ENCODE data around the gene GALNT12.

The GALNT12 gene

DNA sequence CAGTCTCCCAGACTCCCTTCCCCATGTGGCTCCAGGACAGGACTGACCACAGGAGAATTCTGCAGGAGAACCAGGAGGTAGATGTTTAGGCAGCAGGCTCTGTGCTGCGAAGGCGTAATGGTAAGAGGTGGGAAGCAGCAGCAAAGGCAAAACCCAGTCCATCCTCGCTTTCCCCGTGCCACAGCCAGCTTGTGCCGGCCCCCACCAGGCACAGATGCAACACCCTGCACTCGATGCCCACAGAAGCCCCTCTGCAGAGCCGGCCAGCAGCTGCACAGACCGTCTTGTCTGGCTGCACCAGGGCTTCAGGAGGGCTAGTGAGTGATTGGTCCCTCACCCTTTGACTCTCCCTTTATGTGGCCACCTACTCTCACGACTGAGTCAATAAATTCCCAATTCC, 39.1 kb upstream of the GALNT12 start:
- DNase-seq (ENCODE audit: extremely low read depth, low read depth) = no peak
- TF ChIP-seq, protein P1, sequence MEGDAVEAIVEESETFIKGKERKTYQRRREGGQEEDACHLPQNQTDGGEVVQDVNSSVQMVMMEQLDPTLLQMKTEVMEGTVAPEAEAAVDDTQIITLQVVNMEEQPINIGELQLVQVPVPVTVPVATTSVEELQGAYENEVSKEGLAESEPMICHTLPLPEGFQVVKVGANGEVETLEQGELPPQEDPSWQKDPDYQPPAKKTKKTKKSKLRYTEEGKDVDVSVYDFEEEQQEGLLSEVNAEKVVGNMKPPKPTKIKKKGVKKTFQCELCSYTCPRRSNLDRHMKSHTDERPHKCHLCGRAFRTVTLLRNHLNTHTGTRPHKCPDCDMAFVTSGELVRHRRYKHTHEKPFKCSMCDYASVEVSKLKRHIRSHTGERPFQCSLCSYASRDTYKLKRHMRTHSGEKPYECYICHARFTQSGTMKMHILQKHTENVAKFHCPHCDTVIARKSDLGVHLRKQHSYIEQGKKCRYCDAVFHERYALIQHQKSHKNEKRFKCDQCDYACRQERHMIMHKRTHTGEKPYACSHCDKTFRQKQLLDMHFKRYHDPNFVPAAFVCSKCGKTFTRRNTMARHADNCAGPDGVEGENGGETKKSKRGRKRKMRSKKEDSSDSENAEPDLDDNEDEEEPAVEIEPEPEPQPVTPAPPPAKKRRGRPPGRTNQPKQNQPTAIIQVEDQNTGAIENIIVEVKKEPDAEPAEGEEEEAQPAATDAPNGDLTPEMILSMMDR (IDR thresholded peaks at IDR 0.05; ENCODE audit: low read depth, low read length) = no peak

DNA sequence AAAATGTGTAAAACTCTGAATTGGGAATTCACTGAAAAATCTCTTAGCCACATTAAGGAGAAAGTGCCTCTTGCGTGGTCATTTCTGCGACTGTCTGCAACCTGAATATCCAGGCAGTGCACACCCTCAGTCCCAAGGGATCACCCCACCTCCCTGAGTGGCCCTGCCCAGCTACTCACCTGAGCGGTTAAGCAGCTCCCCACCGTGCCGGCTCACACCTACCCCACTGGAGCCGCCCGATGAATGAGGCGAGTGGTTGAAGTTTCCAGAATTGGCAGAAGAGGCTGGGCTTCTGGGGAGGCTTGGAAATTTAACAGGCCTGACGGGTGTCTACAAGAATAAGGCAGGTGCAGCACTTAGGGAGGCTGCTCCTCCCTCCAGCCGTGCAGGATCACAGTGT, 36.8 kb upstream of the GALNT12 start:
- no peak for DNase-seq (ENCODE audit: extremely low read depth, low read depth)
- TF ChIP-seq, protein P1 (IDR thresholded peaks at IDR 0.05; ENCODE audit: low read depth, low read length) = no peak

DNA sequence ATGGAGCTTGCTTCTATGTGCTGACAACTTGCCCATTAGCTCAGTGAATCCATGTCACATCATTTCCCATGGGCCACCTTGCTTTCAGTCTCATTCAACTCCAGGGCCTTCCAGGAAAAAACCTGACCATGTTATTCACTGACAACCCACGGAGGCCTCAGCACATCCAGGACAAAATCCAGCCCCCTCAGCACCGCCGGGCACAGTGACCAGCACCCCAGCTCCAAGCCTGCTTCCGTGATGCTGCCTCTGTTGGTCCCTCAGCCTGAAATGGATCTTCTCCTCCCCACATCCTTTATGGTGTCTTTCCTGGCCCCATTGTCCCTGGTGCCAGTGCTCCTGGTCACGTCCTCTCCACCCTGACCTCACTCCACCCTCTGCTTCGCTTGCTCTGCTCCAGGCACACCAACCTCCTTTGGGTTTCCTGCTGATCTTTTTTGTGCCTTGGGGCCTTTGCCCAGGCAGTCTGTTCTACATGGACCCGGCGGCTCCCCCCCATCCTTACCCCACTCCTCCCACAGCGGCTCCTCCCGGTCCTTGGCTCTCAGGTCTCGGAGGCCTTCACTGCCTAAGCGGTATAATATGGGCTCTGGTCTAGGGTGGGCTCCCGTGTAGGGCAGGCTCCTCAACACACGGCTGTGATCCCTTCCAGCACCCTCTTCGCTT, 36.1 kb upstream of the GALNT12 start:
- TF ChIP-seq, protein P1 (IDR thresholded peaks at IDR 0.05; ENCODE audit: low read depth, low read length) = no peak
- no peak for DNase-seq (ENCODE audit: extremely low read depth, low read depth)

DNA sequence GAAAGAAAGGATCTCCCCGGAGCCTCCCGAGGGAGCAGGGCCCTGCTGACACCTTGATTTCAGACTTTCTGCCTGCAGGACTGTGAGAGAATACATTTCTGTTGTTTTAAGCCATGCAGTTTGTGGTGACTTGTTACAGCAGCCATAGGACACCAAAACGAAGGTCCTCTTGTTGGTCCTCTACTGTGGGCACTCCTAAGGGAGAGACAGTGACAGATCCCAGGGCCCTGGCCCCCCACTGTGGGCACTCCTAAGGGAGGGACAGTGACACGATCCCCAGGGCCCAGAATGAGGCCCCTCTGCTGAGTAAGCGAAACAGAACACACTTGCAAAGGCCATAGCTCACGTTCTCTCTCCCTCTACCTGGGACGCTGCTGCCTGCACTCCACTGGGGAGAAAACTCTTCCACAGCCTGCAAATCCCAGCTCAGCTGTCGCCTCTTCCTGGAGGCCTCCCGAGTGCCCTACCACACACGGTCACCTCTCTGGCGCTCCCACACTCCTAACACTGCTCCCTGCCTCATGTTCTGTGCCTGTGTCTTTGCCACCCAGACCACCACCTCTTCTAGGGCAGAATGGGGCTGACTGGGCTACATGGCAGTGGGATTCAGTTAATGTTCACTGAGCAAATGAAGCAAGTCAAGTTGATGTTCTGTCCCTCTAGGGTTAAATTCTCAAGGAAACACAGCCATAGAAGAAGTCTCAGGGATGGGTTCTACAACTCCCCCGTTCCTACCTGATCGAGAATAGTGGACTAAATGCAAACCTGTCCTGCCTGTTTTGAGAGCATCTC, 34.9 kb upstream of the GALNT12 start:
- TF ChIP-seq, protein P1 (IDR thresholded peaks at IDR 0.05; ENCODE audit: low read depth, low read length) = no peak

GRCh38 chr9:98773721-98774120, 33.7 kb upstream of the GALNT12 start:
- no peak for DNase-seq (ENCODE audit: extremely low read depth, low read depth)
- TF ChIP-seq, protein P1 (IDR thresholded peaks at IDR 0.05; ENCODE audit: low read depth, low read length) = no peak

More for the DNA sequence above, 34.9 kb upstream of the GALNT12 start:
- DNase-seq (ENCODE audit: extremely low read depth, low read depth) = no peak

GRCh38 chr9:98774746-98775145, 32.7 kb upstream of the GALNT12 start:
- TF ChIP-seq, protein P1 (IDR thresholded peaks at IDR 0.05; ENCODE audit: low read depth, low read length) = peak; percentile 67
- no peak for DNase-seq (ENCODE audit: extremely low read depth, low read depth)

- DNase-seq (ENCODE audit: extremely low read depth, low read depth) = peak; percentile 32
- TF ChIP-seq, protein P1 (IDR thresholded peaks at IDR 0.05; ENCODE audit: low read depth, low read length) = peak; percentile 79
These were observed 31.5 kb upstream of the GALNT12 start for GRCh38 chr9:98775831-98776441.
